ENCODE measurements around the gene PSEN1. TPM values are rescaled to one million over a fixed set of nuclear protein-coding genes. Genes with fewer than 3 reads are reported as not detected.
A peak's percentile ranks its signal among the peaks of the same experiment; 100 is the strongest.

Gene PSEN1
- total and polyA plus RNA-seq, 2 of the 8 experiments (the other 6 are each of a cell fraction or from before 2014, with no cell fraction given): 10.1 to 38.7 TPM

DNA sequence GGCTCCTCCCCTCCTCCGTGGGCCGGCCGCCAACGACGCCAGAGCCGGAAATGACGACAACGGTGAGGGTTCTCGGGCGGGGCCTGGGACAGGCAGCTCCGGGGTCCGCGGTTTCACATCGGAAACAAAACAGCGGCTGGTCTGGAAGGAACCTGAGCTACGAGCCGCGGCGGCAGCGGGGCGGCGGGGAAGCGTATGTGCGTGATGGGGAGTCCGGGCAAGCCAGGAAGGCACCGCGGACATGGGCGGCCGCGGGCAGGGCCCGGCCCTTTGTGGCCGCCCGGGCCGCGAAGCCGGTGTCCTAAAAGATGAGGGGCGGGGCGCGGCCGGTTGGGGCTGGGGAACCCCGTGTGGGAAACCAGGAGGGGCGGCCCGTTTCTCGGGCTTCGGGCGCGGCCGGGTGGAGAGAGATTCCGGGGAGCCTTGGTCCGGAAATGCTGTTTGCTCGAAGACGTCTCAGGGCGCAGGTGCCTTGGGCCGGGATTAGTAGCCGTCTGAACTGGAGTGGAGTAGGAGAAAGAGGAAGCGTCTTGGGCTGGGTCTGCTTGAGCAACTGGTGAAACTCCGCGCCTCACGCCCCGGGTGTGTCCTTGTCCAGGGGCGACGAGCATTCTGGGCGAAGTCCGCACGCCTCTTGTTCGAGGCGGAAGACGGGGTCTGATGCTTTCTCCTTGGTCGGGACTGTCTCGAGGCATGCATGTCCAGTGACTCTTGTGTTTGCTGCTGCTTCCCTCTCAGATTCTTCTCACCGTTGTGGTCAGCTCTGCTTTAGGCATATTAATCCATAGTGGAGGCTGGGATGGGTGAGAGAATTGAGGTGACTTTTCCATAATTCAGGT is at the start of gene PSEN1 (continued):
- no peak for TF ChIP-seq SP2 (IDR thresholded peaks at IDR 0.05; ENCODE audit: low read length)
- TF ChIP-seq TBP (IDR thresholded peaks at IDR 0.05; ENCODE audit: low read depth, low read length): peak; percentile 88
- no peak for TF ChIP-seq RXRA (IDR thresholded peaks at IDR 0.05; ENCODE audit: insufficient read depth, low read depth, low read length)
- TF ChIP-seq RFX5 (IDR thresholded peaks at IDR 0.05; ENCODE audit: borderline replicate concordance, low read depth, low read length): no peak
- no peak for TF ChIP-seq RBBP5 (IDR thresholded peaks at IDR 0.05; ENCODE audit: borderline replicate concordance, low read depth, low read length)
- no peak for TF ChIP-seq FOSL1 (IDR thresholded peaks at IDR 0.05; ENCODE audit: insufficient read depth, low read depth, low read length)
- TF ChIP-seq CREB1 (IDR thresholded peaks at IDR 0.05): peak; percentile 92
- no peak for TF ChIP-seq JUN (IDR thresholded peaks at IDR 0.05; ENCODE audit: low read depth, low read length)
- TF ChIP-seq, protein P1, sequence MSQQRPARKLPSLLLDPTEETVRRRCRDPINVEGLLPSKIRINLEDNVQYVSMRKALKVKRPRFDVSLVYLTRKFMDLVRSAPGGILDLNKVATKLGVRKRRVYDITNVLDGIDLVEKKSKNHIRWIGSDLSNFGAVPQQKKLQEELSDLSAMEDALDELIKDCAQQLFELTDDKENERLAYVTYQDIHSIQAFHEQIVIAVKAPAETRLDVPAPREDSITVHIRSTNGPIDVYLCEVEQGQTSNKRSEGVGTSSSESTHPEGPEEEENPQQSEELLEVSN (IDR thresholded peaks at IDR 0.05): peak; percentile 27; the same call in 1 of the 2 replicates
- no peak for TF ChIP-seq ZNF274 (IDR thresholded peaks at IDR 0.05; ENCODE audit: borderline replicate concordance, extremely low read depth, low read length)
- TF ChIP-seq RAD21 (IDR thresholded peaks at IDR 0.05 in 1 of 2, conservative IDR thresholded peaks at IDR 0.05 in 1 of 2; ENCODE audit: low read depth in 2 of 2, low read length in 2 of 2): no peak
- TF ChIP-seq CBX8 (IDR thresholded peaks at IDR 0.05; ENCODE audit: borderline replicate concordance, low read depth, low read length): no peak
- no peak for TF ChIP-seq BACH1 (IDR thresholded peaks at IDR 0.05; ENCODE audit: low read length)
- no peak for TF ChIP-seq YY1 (IDR thresholded peaks at IDR 0.05; ENCODE audit: low read depth, low read length)
- no peak for TF ChIP-seq CEBPB (IDR thresholded peaks at IDR 0.05; ENCODE audit: low read depth, low read length)
- TF ChIP-seq CBX5 (IDR thresholded peaks at IDR 0.05; ENCODE audit: low read depth, low read length): no peak
- no peak for TF ChIP-seq NRF1 (IDR thresholded peaks at IDR 0.05; ENCODE audit: low read depth, low read length)
- TF ChIP-seq, protein P2, sequence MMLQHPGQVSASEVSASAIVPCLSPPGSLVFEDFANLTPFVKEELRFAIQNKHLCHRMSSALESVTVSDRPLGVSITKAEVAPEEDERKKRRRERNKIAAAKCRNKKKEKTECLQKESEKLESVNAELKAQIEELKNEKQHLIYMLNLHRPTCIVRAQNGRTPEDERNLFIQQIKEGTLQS (IDR thresholded peaks at IDR 0.05; ENCODE audit: insufficient read depth, low read depth, low read length): no peak
- TF ChIP-seq EZH2 (IDR thresholded peaks at IDR 0.05; ENCODE audit: low read depth, low read length, severe bottlenecking): no peak
- TF ChIP-seq, protein P3, sequence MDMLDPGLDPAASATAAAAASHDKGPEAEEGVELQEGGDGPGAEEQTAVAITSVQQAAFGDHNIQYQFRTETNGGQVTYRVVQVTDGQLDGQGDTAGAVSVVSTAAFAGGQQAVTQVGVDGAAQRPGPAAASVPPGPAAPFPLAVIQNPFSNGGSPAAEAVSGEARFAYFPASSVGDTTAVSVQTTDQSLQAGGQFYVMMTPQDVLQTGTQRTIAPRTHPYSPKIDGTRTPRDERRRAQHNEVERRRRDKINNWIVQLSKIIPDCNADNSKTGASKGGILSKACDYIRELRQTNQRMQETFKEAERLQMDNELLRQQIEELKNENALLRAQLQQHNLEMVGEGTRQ (IDR thresholded peaks at IDR 0.05; ENCODE audit: low read length): no peak
- no peak for TF ChIP-seq JUND (IDR thresholded peaks at IDR 0.05; ENCODE audit: low read length)
- TF ChIP-seq HDAC2 (IDR thresholded peaks at IDR 0.05; ENCODE audit: borderline replicate concordance in 1 of 2, low read depth in 2 of 2, low read length in 2 of 2): no peak

Data from H1 (cell line).